MM.1S (cell line): ENCODE measurements around the gene ASCL1.

ENCODE experiments used
- DNase-seq: peaks from one replicate; pipeline ENCODE4 v3.0.0-alpha.2; 2015
- H2AFZ ChIP-seq: fragments of 300-600 bp; sonication (generic); 2 replicates; pipeline ENCODE4 v1.6.0; 2016; ENCODE audit warnings: antibody characterized with exemption, low read length
- H3F3A ChIP-seq: fragments of 300-600 bp; sonication (generic); 2 replicates; pipeline ENCODE4 v1.6.1; 2016; ENCODE audit warnings: mild to moderate bottlenecking, antibody characterized with exemption, low read length, moderate library complexity, mixed read lengths; ENCODE audit not compliant: insufficient read depth
- H3K27ac ChIP-seq: fragments of 300-600 bp; sonication (generic); 2 replicates; pipeline ENCODE4 v1.5.1; 2016; ENCODE audit warnings: mild to moderate bottlenecking, low read length
- H3K27me3 ChIP-seq: fragments of 300-600 bp; sonication (generic); replicated peaks from 2 replicates; pipeline ENCODE4 v1.6.0; 2016; ENCODE audit warnings: low read length; ENCODE audit not compliant: insufficient read depth
- H3K36me3 ChIP-seq: fragments of 300-600 bp; sonication (generic); replicated peaks from 2 replicates; pipeline ENCODE4 v1.6.1; 2016; ENCODE audit warnings: mild to moderate bottlenecking, low read length, mixed read lengths; ENCODE audit not compliant: insufficient read depth
- H3K4me1 ChIP-seq: fragments of 300-600 bp; sonication (generic); 2 replicates; pipeline ENCODE4 v1.6.1; 2016; ENCODE audit warnings: low read length, mixed read lengths
- H3K4me2 ChIP-seq: fragments of 300-600 bp; sonication (generic); 2 replicates; pipeline ENCODE4 v1.6.0; 2016; ENCODE audit warnings: low read depth, low read length
- H3K4me3 ChIP-seq: fragments of 300-600 bp; sonication (generic); 2 replicates; pipeline ENCODE4 v1.5.1; 2016; ENCODE audit warnings: low read length, mixed read lengths
- H3K79me2 ChIP-seq: fragments of 300-600 bp; sonication (generic); 2 replicates; pipeline ENCODE4 v1.6.1; 2016; ENCODE audit warnings: mixed run types, low read length, mixed read lengths
- H3K9ac ChIP-seq: fragments of 300-600 bp; sonication (generic); 2 replicates; pipeline ENCODE4 v1.6.1; 2016; ENCODE audit warnings: low read length, mixed read lengths
- H3K9me2 ChIP-seq: fragments of 300-600 bp; sonication (generic); replicated peaks from 2 replicates; pipeline ENCODE4 v1.6.1; 2016; ENCODE audit warnings: mild to moderate bottlenecking, low read length, mixed read lengths; ENCODE audit not compliant: insufficient read depth
- H3K9me3 ChIP-seq: fragments of 300-600 bp; sonication (generic); replicated peaks from 2 replicates; pipeline ENCODE4 v1.6.1; 2016; ENCODE audit warnings: mild to moderate bottlenecking, low read length, mixed read lengths; ENCODE audit not compliant: insufficient read depth
- H4K20me1 ChIP-seq: fragments of 300-600 bp; sonication (generic); 2 replicates; pipeline ENCODE4 v1.6.1; 2016; ENCODE audit warnings: mild to moderate bottlenecking, low read length, moderate library complexity, mixed read lengths; ENCODE audit not compliant: insufficient read depth
- CTCF ChIP-seq: fragments of 300-600 bp; sonication (generic); IDR thresholded peaks from 2 replicates; pipeline ENCODE4 v1.5.1; 2016; ENCODE audit warnings: antibody characterized with exemption, low read length, mixed read lengths
- EZH2 ChIP-seq: fragments of 300-600 bp; sonication (generic); optimal IDR thresholded peaks from 2 replicates; pipeline ENCODE3; 2017; ENCODE audit warnings: low read depth, mild to moderate bottlenecking, antibody characterized with exemption, low read length, mixed read lengths
- EZH2phosphoT487 ChIP-seq: fragments of 300-600 bp; sonication (generic); IDR thresholded peaks from 2 replicates; pipeline ENCODE4 v1.6.1; 2018; ENCODE audit warnings: antibody characterized with exemption, low read length

ASCL1 gene

DNA sequence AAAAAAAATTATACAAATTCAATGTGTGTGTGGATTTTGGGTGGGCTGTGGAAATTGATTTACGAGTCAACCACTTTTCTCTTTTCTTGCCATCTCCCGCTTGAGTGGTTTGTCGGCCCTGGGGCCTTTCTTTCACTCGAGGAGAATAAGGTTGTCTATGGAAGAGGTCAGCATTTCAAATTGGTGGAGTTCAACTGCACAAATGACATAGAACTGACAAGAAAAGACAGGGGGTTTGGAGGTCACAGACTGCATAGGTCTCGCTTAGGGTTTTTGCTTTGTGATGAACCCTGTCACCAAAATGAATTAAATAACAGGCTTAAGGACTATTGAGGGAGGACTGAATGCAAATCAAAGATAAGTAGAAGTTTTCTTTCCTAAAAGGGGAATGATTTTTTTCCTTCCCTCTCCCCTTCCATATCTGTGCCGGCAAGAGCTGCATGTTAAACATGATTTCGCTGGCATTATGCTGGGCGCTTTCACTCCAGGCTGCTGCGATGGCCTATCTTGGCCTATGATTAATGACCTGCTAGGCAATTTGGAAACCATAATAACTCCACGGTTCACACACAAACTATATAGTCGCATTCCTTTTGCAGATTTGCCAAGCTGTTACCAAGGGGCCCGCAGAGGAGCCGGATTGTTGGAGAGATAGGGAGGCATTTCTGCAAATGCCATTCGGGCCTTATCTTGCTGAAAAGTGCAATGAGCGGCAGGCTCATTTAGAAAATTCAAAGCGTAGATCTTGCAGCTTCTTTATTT, 20.7 kb downstream of the ASCL1 start:
- H3K79me2 ChIP-seq = no peaks in the 10 kb centered on the region
- H3K9me3 ChIP-seq = no peaks in the 10 kb centered on the region
- H3K27ac ChIP-seq = no peak overlapping the region
- no peak overlapping the region for H3K4me2 ChIP-seq
- no peaks in the 10 kb centered on the region for H3K9me2 ChIP-seq
- H3K9ac ChIP-seq = no peak overlapping the region
- H3K27me3 ChIP-seq = no peaks in the 10 kb centered on the region
- H3F3A ChIP-seq = no peaks in the 10 kb centered on the region
- H2AFZ ChIP-seq = no peak overlapping the region
- H3K36me3 ChIP-seq = no peaks in the 10 kb centered on the region
- no peak for DNase-seq
- H4K20me1 ChIP-seq = no peaks in the 10 kb centered on the region
- TF ChIP-seq CTCF (no peak), EZH2phosphoT487 (no peak), EZH2 (no peak)
- no peaks in the 10 kb centered on the region for H3K4me1 ChIP-seq
- H3K4me3 ChIP-seq = no peak overlapping the region

DNA sequence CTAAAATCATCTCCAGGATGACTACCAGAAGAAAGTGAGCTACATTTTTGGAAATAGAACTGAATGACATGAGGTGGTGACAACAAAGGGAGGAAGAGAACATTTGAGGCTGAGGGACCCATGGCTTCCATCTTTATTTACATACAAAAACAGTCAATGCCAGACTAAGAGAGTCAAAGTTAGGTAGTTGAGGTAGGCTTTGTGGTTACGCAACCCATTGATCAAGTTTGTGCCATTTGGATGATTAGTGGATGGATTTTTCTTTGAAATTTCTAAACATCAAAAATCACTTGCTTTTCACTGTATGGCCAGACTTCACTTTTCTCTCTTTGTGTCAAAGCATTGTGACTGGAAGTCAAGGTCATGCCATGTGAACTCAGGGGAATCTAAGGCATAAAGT, 22.9 kb downstream of the ASCL1 start:
- Histone ChIP-seq H3K9me2 (no peaks in the 10 kb centered on the region), H3K36me3 (no peaks in the 10 kb centered on the region), H3K4me2 (no peak overlapping the region), H3F3A (no peaks in the 10 kb centered on the region), H3K79me2 (no peaks in the 10 kb centered on the region), H3K27ac (no peak overlapping the region), H3K27me3 (no peaks in the 10 kb centered on the region), H3K9me3 (no peaks in the 10 kb centered on the region), H4K20me1 (no peaks in the 10 kb centered on the region), H3K4me3 (no peak overlapping the region), H3K9ac (no peak overlapping the region), H3K4me1 (no peaks in the 10 kb centered on the region), H2AFZ (no peak overlapping the region)
- no peak for DNase-seq
- TF ChIP-seq EZH2 (no peak), EZH2phosphoT487 (no peak), CTCF (no peak)

DNA sequence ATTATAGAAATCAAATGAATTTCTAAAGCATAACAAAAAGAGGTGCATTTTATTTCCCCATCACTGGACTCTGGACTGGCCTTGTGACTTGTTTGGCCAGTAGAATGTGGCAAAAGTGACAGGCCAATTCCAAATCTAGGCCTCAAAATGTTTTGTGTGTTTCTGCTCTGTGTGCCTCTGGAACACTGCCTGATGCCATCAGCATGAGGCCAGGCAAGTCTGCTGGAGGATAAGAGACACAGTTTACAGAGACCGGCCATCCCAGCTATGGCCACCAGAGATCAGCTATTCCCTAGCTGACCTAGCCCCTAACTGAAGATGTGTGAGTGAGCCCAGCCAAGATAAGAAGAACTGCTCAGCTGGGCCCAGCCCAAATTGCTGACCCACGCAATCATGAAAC, 32.9 kb downstream of the ASCL1 start:
- no peak overlapping the region for H3K4me3 ChIP-seq
- TF ChIP-seq EZH2phosphoT487 (no peak), CTCF (no peak), EZH2 (no peak)
- H3K79me2 ChIP-seq = no peaks in the 10 kb centered on the region
- no peaks in the 10 kb centered on the region for H4K20me1 ChIP-seq
- no peaks in the 10 kb centered on the region for H3K4me1 ChIP-seq
- H3K36me3 ChIP-seq = no peaks in the 10 kb centered on the region
- DNase-seq = no peak
- no peaks in the 10 kb centered on the region for H3K9me2 ChIP-seq
- no peak overlapping the region for H3K27ac ChIP-seq
- no peaks in the 10 kb centered on the region for H3F3A ChIP-seq
- H3K9me3 ChIP-seq = no peaks in the 10 kb centered on the region
- no peaks in the 10 kb centered on the region for H3K27me3 ChIP-seq
- no peak overlapping the region for H3K9ac ChIP-seq
- no peak overlapping the region for H3K4me2 ChIP-seq
- no peak overlapping the region for H2AFZ ChIP-seq
